Liver (tissue), 9 donors: ENCODE data around the gene RAD51B. TPM values are rescaled to one million over a fixed set of nuclear protein-coding genes. Genes with fewer than 3 reads are reported as not detected.
A peak's percentile ranks its signal among the peaks of the same experiment; 100 is the strongest.

ENCODE experiments used
- DNase-seq: peaks from one replicate; pipeline ENCODE4 v3.0.0-alpha.2; 2017; ENCODE audit warnings: low spot score
- H3K27ac ChIP-seq, 2 donors: one replicate each; pipeline ENCODE4 v1.7.0; 2013; ENCODE audit warnings: inconsistent platforms in 2 of 2, low read length in 2 of 2, control low read depth in 1 of 2, low read depth in 1 of 2, mild to moderate bottlenecking in 1 of 2
- H3K27me3 ChIP-seq, 4 donors: one replicate each; pipeline versions ENCODE4 v1.6.1 to v1.7.0; 2013; ENCODE audit warnings: low read length in 3 of 4, inconsistent platforms in 1 of 4, mild to moderate bottlenecking in 1 of 4, moderate library complexity in 1 of 4; ENCODE audit not compliant: control insufficient read depth in 4 of 4, insufficient read depth in 4 of 4
- H3K36me3 ChIP-seq, 4 donors: one replicate each; pipeline versions ENCODE4 v1.6.1 to v1.7.0; 2013; ENCODE audit warnings: low read length in 3 of 4, mild to moderate bottlenecking in 3 of 4, low read depth in 1 of 4, moderate library complexity in 1 of 4; ENCODE audit not compliant: control insufficient read depth in 4 of 4, insufficient read depth in 3 of 4
- H3K4me1 ChIP-seq, 4 donors: one replicate each; pipeline versions ENCODE4 v1.6.1 to v1.7.0; 2013; ENCODE audit warnings: low read length in 3 of 4, mild to moderate bottlenecking in 3 of 4, moderate library complexity in 1 of 4; ENCODE audit not compliant: control insufficient read depth in 4 of 4, insufficient read depth in 4 of 4
- H3K4me3 ChIP-seq, 3 donors: one replicate each; pipeline versions ENCODE4 v1.6.1 to v1.7.0; 2013; ENCODE audit warnings: low read length in 3 of 3, control low read depth in 1 of 3, low read depth in 1 of 3, mild to moderate bottlenecking in 1 of 3
- H3K9ac ChIP-seq, 2 donors: one replicate each; pipeline ENCODE4 v1.7.0; 2013; ENCODE audit warnings: low read length in 2 of 2, mild to moderate bottlenecking in 2 of 2, moderate library complexity in 2 of 2, control low read depth in 1 of 2, low read depth in 1 of 2
- H3K9me3 ChIP-seq, 4 donors: one replicate each; pipeline versions ENCODE4 v1.6.1 to v1.7.0; 2013; ENCODE audit warnings: low read length in 3 of 4; ENCODE audit not compliant: control insufficient read depth in 4 of 4
- CTCF ChIP-seq: fragments of 150-350 bp; IDR thresholded peaks from 2 replicates; pipeline ENCODE4 v1.5.1; 2017; ENCODE audit warnings: improper control_type of control experiment, low read depth, low read length; ENCODE audit not compliant: missing input control
- EGR1 ChIP-seq, 2 donors: IDR thresholded peaks; 2 replicates each; pipeline ENCODE4 v1.6.1; 2016 to 2018; ENCODE audit warnings: antibody characterized with exemption in 2 of 2, low read depth in 2 of 2
- FOXA1 ChIP-seq: IDR thresholded peaks from 2 replicates; pipeline ENCODE4 v1.6.1; 2016; ENCODE audit warnings: antibody characterized with exemption
- FOXA2 ChIP-seq: IDR thresholded peaks from 2 replicates; pipeline ENCODE4 v1.6.1; 2016; ENCODE audit warnings: antibody characterized with exemption
- GABPA ChIP-seq, 2 donors: IDR thresholded peaks in 1 of 2; conservative IDR thresholded peaks in 1 of 2; 2 replicates each; pipeline ENCODE4 v1.6.1; 2016; ENCODE audit warnings: antibody characterized with exemption in 2 of 2, mild to moderate bottlenecking in 1 of 2, moderate library complexity in 1 of 2
- HNF4A ChIP-seq, 2 donors: conservative IDR thresholded peaks; 2 replicates each; pipeline ENCODE4 v1.6.1; 2016; ENCODE audit warnings: antibody characterized with exemption in 2 of 2, mild to moderate bottlenecking in 2 of 2
- HNF4G ChIP-seq: IDR thresholded peaks from 2 replicates; pipeline ENCODE4 v1.6.1; 2016; ENCODE audit warnings: antibody characterized with exemption
- JUND ChIP-seq, 2 donors: IDR thresholded peaks; 2 replicates each; pipeline ENCODE4 v1.6.1; 2016; ENCODE audit warnings: antibody characterized with exemption in 2 of 2
- NR2F2 ChIP-seq: IDR thresholded peaks from 2 replicates; pipeline ENCODE4 v1.6.1; 2016; ENCODE audit warnings: antibody characterized with exemption
- RAD21 ChIP-seq, 2 donors: IDR thresholded peaks; 2 replicates each; pipeline ENCODE4 v1.6.1; 2016; ENCODE audit warnings: antibody characterized with exemption in 2 of 2, mild to moderate bottlenecking in 2 of 2
- REST ChIP-seq: IDR thresholded peaks from 2 replicates; pipeline ENCODE4 v1.6.1; 2016; ENCODE audit warnings: antibody characterized with exemption, mild to moderate bottlenecking
- RXRA ChIP-seq, 2 donors: IDR thresholded peaks; 2 replicates each; pipeline ENCODE4 v1.6.1; 2017 to 2018; ENCODE audit warnings: antibody characterized with exemption in 2 of 2, mild to moderate bottlenecking in 1 of 2
- SP1 ChIP-seq: IDR thresholded peaks from 2 replicates; pipeline ENCODE4 v1.6.1; 2018; ENCODE audit warnings: antibody characterized with exemption, mild to moderate bottlenecking
- TAF1 ChIP-seq: conservative IDR thresholded peaks from 2 replicates; pipeline ENCODE4 v1.6.1; 2016; ENCODE audit warnings: antibody characterized with exemption, mild to moderate bottlenecking
- YY1 ChIP-seq: IDR thresholded peaks from 2 replicates; pipeline ENCODE4 v1.6.1; 2016; ENCODE audit warnings: antibody characterized with exemption, mild to moderate bottlenecking
- WGBS: extraction: QIAGEN DNeasy Blood & Tissue Kit; methylation state at CpG from one replicate; pipeline ENCODE4 v1.1.7; 2013; 5-methylcytosine and 5-hydroxymethylcytosine counted together
- polyA plus RNA-seq, 2 donors: library from polyadenylated mRNA; stranded (reverse) in 1 of 2; unstranded in 1 of 2; fragments of 200-250 nt in 1 of 2; fragments of >200 nt in 1 of 2; fragmentation: Nextera tagmentation in 1 of 2; extraction: Ambion mirVana in 1 of 2; gene quantifications; one replicate each; pipeline versions ENCODE4 v1.2.1 to v1.2.3, GENCODE V29; 2013 to 2015
- total RNA-seq, 2 donors: library from RNA; depleted of rRNA; stranded (reverse); fragments of >200 nt; gene quantifications; one replicate each; pipeline ENCODE4 v1.2.3, GENCODE V29; 2014
- TF ChIP-seq, protein P1 (sequence below): IDR thresholded peaks from 2 replicates; pipeline ENCODE4 v1.6.1; 2016; ENCODE audit warnings: antibody characterized with exemption
- TF ChIP-seq, protein P2 (sequence below): IDR thresholded peaks from 2 replicates; pipeline ENCODE4 v1.6.1; 2016; ENCODE audit warnings: antibody characterized with exemption
- TF ChIP-seq, protein P3 (sequence below): IDR thresholded peaks from 2 replicates; pipeline ENCODE4 v1.6.1; 2016; ENCODE audit warnings: antibody characterized with exemption
- donor health status: healthy.
- donor health status: healthy.
- donor health status: healthy.
- donor health status: healthy.
- donor health status: healthy.

Gene RAD51B
- total and polyA plus RNA-seq, 4 donors, result 0.81 to 12.9 (median 2.4) TPM

- 92% methylated on average over 4 of the region's 4 CpGs for WGBS
- no peak for DNase-seq
- TF ChIP-seq HNF4G (no peak), JUND (IDR thresholded peaks at IDR 0.05) (peak in 1 of 2 donors; percentile 31)
- H3K36me3 ChIP-seq, result no peaks in the 10 kb centered on the region
- peaks cover 4 to 12% (median 6%) of the 10 kb centered on the region in 4 donors for H3K4me1 ChIP-seq
- H3K9ac ChIP-seq, result no peak overlapping the region
- H3K27ac ChIP-seq, result no peak overlapping the region
- H3K27me3 ChIP-seq, result no peaks in the 10 kb centered on the region
- H3K4me3 ChIP-seq, result no peak overlapping the region
- no peaks in the 10 kb centered on the region for H3K9me3 ChIP-seq
Measured at GRCh38 chr14:68576496-68577244, 757.1 kb downstream of the RAD51B start.

GRCh38 chr14:68577802-68578541 is 758.4 kb downstream of the RAD51B start:
- no peaks in the 10 kb centered on the region for H3K36me3 ChIP-seq
- H3K27me3 ChIP-seq, result no peaks in the 10 kb centered on the region
- H3K9ac ChIP-seq, result no peak overlapping the region
- DNase-seq, result no peak
- 68% methylated on average over 16 of the region's 16 CpGs for WGBS
- peak; percentile 74 for TF ChIP-seq SP1
- TF ChIP-seq CTCF, result no peak
- TF ChIP-seq NR2F2, result no peak
- TF ChIP-seq FOXA2, result peak; percentile 77
- TF ChIP-seq, protein P1, sequence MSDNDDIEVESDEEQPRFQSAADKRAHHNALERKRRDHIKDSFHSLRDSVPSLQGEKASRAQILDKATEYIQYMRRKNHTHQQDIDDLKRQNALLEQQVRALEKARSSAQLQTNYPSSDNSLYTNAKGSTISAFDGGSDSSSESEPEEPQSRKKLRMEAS, result peak; percentile 70
- TF ChIP-seq, protein P2, sequence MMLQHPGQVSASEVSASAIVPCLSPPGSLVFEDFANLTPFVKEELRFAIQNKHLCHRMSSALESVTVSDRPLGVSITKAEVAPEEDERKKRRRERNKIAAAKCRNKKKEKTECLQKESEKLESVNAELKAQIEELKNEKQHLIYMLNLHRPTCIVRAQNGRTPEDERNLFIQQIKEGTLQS, result peak; percentile 89
- TF ChIP-seq, protein P3, sequence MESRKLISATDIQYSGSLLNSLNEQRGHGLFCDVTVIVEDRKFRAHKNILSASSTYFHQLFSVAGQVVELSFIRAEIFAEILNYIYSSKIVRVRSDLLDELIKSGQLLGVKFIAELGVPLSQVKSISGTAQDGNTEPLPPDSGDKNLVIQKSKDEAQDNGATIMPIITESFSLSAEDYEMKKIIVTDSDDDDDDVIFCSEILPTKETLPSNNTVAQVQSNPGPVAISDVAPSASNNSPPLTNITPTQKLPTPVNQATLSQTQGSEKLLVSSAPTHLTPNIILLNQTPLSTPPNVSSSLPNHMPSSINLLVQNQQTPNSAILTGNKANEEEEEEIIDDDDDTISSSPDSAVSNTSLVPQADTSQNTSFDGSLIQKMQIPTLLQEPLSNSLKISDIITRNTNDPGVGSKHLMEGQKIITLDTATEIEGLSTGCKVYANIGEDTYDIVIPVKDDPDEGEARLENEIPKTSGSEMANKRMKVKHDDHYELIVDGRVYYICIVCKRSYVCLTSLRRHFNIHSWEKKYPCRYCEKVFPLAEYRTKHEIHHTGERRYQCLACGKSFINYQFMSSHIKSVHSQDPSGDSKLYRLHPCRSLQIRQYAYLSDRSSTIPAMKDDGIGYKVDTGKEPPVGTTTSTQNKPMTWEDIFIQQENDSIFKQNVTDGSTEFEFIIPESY, result no peak
- peak; percentile 51 for TF ChIP-seq FOXA1
- TF ChIP-seq REST, result peak; percentile 32
- TF ChIP-seq RAD21 (IDR thresholded peaks at IDR 0.05), result peak; percentile 47 to 65
- TF ChIP-seq JUND (IDR thresholded peaks at IDR 0.05), result peak; percentile 23 to 34
- peak; percentile 81 for TF ChIP-seq YY1
- TF ChIP-seq GABPA (IDR thresholded peaks at IDR 0.05 in 1 of 2, conservative IDR thresholded peaks at IDR 0.05 in 1 of 2), result no peak
- no peak for TF ChIP-seq HNF4G
- peak; percentile 40 to 47 for TF ChIP-seq RXRA (IDR thresholded peaks at IDR 0.05)
- no peak for TF ChIP-seq TAF1
- peak in 1 of 2 donors; percentile 22 for TF ChIP-seq HNF4A (conservative IDR thresholded peaks at IDR 0.05)
- TF ChIP-seq EGR1 (IDR thresholded peaks at IDR 0.05; ENCODE audit: low read depth in 2 of 2), result no peak
- H3K4me1 ChIP-seq, result peaks cover 0 to 5% (median 0%) of the 10 kb centered on the region in 4 donors
- peak overlapping the region; percentile 10 to 32 for H3K27ac ChIP-seq
- H3K4me3 ChIP-seq, result no peak overlapping the region
- no peaks in the 10 kb centered on the region for H3K9me3 ChIP-seq
